HG03175 (cell line): ENCODE measurements around the gene KCNN3.

Source experiments
- ATAC-seq: cut with Tn5 transposase; IDR thresholded peaks from one replicate; pipeline ENCODE4 v1.9.1; 2021; ENCODE audit warnings: mild to moderate bottlenecking, moderate library complexity; ENCODE audit not compliant: unreplicated experiment

Gene KCNN3

DNA sequence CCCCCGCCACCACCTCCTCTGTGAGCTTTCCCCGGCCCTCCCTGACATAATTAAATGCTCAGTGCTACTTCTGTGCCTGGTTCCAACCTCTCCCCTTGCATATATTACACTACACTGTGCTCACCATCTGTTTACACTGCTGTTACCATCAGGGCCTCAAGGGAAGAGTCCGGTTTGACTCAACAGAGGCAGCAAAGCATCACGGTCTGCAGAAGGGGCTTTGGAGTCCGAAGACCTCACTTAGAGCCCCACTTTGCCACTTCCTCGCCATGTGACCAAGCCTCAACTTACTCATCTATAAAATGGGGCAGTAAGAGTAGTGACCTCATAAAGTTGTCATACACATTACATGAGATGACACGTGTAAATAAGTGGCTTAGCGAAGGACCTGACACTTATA is 27.4 kb downstream of the KCNN3 start:
- ATAC-seq, result no peak

DNA sequence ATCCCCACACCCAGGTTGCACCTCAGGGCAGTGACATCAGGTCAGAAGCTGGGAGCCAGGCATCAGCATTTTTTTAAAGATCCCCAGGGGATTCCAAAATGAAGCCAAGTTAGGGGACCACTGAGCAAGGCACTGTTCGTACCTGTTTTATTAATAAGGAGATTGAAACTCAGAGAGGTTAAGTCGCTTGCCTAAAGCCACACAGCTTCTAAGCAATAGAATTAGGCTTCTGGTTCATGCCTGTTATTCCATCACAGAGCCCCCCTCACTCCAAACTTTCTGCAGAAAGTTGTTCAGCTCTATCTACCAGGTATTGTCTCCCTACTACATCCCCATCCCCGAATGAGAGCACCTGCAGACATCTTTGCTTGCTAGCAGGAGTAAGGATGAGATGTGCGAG is 28.7 kb downstream of the KCNN3 start:
- no peak for ATAC-seq

DNA sequence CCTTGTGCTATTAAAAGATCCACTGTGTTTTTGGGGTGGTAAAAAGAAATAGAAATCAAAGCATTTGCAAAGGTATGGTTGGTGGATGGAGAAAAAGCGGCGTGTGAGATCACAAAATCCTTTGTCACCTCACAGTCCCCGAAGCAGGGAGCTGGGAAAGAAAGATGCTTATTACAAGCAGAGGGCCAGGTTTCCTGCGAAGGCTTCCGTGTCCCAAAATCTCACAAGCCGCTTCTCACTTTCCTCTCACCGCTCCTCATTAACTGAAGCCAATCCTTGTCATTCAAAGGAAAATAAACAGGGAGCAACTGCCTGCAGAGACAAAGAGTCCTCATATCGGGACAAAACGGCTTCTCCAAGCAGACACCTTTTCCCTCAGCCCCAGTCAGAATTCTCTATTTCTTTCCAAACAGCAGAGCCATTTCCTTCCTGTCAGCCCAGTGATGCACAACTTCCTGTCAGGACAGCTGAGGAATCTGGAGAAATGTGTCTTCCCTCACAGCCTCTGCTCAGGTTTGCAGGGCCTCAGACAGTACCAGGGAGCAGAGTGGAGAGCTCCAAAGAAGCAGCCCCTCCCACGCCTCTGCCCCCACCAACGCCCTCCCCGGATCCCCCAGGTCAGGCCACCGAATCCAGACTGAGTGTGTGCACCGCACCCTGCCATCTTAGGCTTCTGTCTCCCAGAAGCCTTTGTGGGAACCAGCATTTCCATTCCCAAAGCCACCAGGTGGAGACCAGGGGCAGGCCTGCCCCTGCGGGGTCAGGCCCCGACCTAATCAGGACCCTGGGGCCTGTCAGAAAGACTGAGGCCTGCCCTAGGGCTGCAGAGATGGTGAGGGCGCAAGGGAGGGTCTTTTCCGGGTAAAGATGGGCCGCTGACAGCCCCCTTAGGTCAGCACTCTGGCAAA is 29.6 kb downstream of the KCNN3 start:
- ATAC-seq, result no peak

DNA sequence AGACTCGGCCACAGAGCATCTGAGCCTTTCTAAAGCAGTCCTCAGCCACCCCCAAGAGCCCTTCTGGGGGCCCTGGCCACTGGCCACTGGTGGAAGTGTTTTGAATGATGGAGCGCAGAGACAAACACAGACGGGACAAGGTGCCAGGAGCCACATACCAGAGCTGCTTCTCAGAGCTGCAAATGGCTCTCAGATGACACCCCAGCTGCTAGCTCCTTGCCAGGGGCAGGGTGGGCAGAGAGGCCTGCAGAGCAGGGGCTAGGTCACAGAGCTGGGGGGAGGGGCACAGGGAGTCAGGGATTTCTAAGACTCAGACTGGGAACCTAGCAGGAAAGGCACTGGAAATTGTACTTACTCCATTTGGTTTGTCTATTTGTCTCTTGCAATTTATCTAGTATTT is 30.4 kb downstream of the KCNN3 start:
- ATAC-seq, result no peak

DNA sequence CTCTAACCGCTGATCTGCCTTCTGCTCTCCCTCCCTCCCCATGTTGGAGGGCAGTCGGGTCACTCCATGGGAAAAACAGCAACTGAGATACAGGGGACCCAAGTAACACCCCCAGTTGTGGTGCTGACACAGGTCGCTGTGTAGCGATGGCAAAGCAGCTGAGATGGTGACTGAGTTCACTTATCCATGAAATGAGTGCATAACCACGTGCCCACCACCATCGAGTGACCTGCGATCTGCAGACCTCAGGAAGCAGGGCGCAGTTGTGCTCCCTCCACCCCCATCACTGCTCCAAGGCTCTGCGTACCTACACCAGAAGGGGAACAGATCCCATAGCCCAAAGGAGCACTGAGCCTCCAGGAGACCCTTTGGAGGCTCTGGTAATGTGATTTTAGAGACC is 31.1 kb downstream of the KCNN3 start:
- ATAC-seq, result no peak

DNA sequence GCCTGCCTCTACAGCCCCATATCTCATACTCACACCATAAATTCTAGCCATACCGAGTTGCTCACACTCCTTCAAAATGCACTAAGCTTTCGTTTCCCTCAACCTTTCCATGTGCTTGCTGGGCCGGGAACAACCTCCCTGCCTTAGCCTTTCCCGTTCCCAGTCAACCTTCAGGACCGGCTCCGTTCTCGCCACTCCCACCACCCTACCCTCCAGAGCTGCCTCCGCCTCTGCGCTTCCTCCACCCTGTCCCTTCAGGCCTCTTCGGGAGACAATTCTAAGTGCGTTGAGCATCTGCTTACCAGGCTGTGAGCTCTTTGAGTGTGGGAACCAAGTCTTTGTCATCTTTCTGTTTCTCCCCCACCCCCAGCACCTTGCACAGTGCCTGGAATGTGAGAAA is 31.6 kb downstream of the KCNN3 start:
- ATAC-seq, result no peak

DNA sequence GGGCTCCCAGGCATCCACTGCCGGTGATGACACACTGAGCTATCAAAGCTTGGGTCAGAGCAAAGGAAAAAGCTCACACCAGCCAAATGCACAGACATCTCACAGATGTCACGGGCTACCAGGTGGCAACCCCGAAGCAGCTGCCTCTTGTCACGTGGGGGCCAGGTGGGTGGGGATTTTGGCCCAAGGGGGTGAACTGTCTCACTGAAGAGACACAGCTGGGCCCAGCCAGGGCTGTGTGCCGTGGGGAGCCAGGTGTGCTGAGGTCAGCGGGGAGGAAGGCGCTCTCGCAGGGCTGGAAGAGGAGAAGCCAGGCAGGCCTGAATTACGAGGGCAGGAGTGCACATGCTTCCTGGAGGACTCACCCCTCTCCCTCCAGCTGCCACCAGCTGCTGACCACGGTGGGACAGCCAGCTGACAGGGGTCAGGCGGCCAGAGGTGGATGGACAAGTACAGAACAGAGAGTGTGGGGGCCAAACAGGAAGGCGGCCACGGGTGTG is 32.4 kb downstream of the KCNN3 start:
- peak; percentile 69 for ATAC-seq

DNA sequence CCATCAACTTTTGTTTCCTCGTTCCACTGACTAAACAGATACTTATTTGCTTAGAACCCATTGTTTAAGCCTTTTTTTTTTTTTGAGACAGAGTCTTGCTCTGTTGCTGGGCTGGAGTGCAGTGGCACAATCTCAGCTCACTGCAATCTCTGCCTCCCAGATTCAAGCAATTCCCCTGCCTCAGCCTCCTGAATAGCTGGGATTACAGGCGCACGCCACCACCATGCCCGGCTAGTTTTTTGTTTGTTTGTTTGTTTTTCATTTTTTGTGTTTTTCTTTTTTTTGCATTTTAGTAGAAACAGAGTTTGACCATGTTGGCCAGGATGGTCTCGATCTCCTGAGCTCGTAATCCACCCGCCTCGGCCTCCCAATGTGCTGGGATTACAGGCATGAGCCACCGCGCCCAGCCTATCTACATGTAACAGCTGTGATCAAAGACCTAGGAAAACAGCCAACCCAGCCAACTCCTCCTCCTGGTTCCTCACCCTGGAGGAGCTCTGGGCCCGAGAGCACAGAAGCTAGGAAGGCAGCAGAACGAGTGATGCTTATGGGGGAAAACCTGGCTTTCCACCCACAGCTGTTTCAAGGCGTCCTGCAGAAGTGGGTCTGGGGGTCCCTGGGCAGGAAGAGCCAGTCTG is 32.9 kb downstream of the KCNN3 start:
- no peak for ATAC-seq

DNA sequence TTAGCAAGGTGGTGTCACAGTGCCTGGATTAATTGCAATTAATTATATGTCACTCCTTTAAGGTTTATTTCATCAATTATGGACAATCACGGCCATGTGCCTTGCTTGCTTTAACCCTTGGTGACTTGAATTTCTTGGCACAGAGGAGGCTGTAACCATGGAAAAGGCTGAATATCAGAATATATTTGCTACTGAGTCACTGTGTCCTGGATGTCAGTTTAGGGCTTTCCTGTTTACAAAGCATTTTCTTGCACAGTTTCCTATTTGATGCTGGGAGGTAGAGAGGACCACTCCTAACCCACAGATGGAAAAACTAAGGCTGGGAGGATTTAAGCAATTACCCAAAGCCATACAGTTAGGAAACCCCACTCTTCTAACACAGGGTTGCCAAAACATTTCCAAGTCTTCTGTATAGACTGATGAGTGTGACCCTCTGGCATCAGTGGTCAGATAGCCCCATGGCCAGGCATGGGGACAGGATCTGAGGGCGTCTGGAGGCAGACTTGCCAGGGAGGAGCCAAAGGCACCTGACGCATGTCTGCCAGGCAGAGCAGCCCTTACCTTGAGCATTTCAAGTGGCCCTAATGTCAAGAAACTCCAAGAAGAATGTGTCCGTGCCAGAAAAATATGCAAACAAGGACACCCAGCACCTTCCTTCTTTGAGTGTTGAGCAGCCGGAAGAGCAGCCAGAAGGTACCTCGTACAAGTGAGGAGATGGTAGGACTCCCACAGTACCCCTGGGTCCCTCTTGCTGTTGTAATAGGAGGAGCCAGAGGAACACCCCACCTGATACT is 34.4 kb downstream of the KCNN3 start:
- ATAC-seq, result no peak

DNA sequence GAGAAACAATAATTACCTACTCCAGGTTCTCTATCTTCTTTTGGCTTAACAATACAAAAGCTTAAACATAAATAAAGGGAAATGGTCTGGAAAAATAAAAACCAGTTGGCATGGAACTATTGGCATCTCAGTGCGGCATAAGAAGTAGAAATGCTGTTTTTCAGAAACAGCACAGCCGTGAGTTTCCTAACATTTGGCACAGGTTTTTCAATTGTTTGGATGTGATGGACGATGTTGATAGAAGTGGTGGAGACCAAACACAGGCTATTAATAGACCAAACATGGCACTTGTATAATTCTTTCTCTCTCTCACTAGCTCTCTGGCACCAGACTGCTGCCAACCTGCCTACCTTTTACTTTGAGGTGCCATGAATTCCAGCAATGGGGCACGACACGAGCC is 36.2 kb downstream of the KCNN3 start:
- ATAC-seq, result no peak

DNA sequence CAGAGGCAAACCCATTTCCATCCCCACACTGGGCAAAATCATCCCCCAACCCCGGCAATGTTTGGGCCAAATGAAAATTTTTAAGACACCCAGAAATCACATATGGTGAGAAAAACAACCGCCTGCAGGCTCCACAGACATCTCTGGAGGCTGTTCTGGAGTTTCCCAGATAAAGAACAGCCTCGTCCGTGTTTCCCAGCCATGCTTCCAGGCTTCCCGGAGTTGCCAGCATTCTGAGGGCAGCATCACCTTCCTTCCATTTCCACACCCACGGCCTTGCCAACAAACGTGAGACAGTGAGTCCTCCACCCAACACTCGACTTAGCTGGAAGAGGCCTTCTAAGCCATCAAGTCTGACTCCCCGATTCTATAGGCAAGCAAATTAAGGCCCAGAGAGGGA is 36.9 kb downstream of the KCNN3 start:
- no peak for ATAC-seq

DNA sequence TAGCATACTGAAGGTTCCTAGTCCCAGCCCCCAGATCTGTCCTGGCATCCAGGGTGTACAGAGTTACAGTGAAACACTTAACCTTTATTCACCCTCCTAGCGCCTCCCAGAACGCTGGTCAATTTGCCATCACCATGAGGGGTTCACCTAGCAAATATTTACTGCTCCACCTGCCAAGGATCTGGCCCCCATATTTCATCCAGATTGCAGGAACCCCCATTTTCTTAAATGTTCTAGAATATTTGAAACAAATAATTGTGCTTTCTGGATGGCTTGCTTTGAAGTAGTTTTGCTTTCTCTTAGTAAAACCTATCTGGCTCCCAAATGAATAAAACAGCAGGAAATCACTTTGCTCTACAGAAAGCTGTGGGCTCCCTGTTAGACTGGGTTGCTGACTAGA is 37.7 kb downstream of the KCNN3 start:
- ATAC-seq, result no peak

DNA sequence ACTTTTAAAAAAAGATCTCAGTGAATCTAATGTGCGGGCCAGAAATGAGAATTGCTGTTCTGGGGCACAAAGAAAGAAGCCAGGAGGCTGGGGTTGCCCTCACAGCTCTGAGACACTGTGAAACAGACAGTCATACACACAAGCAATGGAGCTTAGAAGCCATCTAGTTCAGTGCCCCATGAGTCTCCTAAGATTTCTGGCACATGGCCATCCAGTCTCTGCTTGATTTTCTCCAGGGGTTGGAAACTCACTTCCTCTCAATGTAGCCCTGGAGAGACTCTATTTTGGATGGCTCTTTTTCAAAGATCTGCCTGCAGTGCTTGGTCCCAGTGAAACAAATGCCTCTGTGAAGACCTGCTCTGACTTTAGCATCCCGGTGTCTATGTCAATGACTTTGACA is 38.6 kb downstream of the KCNN3 start:
- no peak for ATAC-seq

DNA sequence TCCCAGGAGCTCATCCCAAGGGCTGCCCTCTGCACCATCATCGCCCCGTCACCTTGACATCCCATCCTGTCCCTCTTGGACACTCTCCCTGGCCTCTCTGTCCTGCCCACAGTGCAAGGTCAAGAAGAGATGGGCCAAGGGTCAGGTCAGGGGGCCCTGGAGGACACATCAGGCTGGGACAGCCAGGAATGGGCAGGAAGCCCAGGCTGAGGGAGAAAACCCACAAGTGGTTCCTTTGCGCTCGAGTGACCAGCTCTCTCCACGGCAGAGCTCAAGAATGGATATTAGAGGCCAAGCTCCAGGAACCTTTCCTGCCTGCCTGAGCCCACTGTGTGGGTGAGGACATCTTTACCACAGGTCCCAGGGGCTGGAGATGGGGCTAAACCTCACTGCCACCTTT is 41.0 kb downstream of the KCNN3 start:
- no peak for ATAC-seq

DNA sequence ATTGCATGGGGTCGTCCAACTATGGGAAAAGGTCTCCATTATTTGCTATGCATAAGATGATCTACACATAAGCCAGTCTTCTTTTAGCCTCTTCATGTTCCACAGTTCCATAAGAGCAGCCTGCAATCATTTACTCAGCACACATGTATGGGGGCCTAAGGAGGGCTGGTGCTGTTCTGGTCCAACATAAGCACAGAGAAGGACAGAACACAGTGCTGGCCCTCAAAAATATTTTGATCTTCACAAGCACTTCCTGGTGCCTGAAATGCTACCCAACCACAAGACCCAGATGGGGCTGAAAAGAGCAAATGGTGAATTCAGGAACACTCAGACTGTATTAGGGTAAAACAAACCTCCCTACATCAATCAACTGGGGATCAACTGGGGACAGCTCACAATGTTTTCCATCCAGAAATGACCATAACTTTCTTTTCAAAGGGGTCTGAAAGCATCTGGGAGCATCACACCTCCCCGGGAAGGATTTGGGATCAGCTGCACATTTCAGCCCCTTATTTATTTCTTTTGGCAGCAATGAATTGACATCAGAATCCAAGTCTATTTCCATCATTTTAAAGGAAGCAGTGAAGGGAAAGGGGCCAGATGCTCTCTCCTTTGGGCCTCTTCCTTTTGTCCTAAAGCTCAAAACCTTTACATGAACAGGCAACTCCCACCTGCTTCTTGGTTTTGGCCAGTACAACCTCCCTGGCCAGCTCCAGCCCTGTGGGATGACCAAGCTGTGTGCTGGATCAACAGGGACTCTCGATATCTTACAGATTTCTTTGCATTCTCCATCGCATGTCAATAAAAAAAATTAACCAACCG is 45.7 kb downstream of the KCNN3 start:
- no peak for ATAC-seq

DNA sequence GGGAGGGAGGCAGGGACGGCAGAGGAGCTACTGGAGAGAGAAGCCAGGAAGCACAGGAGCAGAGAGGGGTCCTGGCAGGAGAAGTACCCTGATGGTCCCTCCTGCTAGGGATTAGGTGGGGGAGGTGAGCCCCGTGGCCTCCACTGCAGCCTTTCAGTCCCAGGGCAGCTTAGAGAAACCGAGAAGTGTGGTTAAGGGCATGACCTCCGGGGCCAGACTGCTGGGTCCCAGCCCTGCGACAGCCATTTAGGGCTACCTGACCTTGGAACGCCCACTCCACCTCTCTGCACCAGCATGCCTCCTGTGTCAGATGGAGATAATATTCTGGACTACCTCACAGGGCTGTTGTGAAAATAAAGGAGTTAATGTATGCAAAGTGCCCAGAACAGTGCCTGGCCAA is 47.4 kb downstream of the KCNN3 start:
- no peak for ATAC-seq

DNA sequence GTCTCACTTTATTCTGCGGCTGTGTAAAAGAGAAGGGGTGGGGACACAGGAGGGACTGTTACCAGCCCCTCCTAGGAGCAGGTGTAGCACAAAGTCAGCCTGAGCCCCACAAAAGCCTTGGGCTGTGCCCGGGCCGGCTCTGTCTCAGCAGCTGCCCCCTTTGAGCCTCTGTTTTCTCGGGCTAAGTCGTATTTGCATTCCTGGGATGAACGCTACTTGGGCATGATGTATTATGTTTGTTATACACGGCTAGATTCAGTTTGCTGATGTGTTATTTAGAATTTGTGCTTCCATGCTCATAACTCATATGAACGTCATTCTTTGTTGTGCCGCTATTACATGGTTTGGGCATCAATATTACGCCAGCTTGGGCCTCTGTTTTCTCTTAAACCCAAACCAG is 47.8 kb downstream of the KCNN3 start:
- ATAC-seq, result no peak

DNA sequence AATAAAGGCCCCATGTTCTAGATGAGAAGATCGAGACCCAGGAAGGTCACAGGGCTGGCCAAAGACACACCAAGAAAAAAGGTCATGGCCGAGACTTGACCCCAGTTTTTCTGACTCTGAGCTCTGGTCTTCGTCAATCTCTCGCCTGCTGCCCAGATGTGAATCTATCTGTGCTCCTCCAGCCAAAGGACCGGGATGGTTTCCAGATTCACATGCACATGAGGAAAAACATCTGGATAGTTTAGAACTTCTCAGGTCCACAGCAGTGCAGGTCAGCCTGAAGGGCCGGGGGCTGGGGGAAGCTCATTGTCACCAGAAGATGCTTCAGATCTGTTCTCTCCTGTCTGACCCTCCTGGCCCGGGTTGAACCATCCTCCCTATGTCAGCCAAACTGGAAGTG is 49.0 kb downstream of the KCNN3 start:
- ATAC-seq, result no peak

DNA sequence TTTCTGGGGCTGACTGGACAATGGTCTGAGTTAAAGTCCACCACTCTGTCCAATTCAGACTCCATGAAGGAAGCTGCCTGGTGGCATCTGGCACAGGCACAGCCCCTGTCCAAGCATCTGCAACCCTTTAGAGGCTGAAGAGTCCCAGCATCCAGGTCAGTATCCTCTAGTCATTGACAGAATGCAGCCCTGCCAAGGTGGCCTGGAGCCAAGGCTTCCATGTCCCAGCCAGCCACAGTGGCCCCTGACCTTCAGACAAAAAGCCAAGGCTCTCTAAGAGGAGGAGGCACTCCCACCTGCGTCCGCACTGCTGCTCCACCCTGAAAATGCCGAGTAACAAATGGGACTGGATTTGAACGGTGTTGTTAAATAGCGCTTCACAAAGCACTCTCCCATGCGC is 49.4 kb downstream of the KCNN3 start:
- ATAC-seq, result no peak
